Activated CD4-positive, alpha-beta T cell treated with anti-CD3 and anti-CD28 coated beads, Interleukin-2, amount 50 U/mL, for 4 hours (primary cell): ENCODE data around the gene PODXL2.
"Not testable (repeated sequence)": the region's sequence is repeated elsewhere in the genome, so short reads cannot be mapped to it uniquely, and the experiment has no call there.

Experiments used
- DNase-seq, 2 experiments: peaks; one replicate each; pipeline ENCODE4 v3.0.0-alpha.2; 2020

Gene PODXL2

DNA sequence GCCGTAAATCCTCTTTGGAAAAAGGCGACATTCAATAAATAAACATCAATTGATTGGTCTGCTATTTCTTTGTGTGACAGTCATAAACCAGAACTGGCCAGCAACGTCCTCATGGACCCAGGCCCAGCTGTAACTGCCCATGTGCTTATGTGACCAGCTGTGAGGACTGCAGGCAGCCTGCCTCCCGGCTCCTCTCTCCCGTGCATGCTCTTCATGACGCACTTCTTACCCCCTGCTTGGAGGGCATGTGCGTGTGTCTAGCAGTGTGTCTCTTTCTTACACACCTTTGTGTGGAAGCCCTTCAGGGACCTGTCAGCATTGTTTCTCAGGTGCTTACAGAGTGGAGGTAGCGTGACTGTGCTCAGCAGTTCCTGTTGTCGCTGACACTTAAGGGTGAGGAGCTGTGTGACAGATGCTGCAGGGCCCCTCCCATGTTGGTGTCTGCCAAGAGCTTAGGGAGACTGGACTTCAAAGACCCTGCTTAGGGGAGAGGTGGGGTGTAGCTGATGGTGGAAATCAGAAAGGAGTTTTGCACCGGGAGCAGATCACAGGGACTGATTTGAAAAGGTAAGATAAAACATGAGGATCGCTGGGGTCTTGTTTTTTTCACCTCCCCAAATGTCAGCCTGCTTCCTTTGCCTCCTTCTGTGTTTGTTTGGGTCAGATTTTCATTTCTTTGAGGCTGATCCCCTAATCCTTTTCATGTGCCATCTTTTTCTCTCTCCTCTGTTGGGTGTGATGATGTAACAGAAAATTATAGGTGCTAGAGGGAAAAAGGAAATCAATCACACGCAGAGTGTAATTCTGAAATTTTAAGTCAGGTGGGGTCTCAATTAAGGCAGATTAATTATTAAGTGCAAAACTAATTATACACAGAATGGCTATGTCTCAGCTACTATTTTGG is 2.1 kb downstream of the PODXL2 start:
- no peak for DNase-seq

DNA sequence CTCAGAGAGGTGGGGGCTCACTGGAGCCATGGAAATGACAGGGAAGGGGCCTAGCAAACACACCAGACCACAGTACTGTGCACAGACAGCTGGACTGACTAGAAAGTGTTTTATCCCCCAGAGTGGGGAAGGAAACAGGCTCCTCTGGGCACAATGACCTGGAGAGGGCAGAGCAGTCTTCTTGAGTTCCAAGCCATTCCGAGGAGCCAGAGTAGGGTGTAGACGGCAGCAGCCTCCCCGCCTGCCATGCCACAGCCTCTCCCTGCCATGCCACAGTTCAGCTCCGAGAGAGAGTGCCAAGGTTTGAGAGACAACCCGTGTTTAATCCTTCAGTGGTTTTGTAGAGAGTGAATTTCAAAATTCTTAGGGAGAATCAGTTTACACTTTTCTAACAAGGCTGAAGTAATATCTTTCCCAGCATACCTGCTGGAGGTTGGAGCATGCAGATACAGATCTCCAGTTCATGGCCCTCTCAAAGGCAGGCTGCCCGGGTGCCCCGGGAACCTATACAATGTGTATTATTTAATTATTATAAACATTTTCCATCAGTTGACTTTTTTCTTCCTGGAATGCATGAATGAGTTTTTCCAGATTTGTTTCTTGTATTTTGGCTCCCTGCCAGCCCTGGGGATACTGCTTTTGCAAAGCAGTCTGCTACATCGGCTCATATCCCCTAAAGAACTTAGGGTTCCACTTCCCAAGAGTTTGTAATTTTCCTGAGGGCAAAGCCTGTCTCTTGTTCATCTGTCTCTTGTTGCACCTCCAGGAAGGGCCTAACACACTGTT is 3.2 kb downstream of the PODXL2 start:
- DNase-seq: no peak

DNA sequence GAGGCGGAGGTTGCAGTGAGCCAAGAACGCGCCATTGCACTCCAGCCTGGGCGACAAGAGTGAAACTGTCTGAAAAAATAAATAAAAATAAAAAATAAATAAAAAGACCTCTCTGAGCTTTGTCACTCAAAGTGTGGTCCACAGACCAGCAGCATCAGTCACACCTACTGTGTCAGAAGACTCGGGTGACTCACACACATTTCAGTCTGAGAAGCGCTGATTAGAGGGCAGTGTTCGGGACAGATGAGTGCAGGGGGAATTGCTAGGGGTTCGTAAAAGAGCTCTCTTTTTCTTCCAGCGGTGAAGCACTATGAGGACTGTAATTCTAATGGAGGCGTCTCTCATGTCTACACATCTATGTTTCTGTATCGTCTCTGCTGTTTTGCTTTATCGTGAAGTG is 5.7 kb downstream of the PODXL2 start:
- no peak for DNase-seq

DNA sequence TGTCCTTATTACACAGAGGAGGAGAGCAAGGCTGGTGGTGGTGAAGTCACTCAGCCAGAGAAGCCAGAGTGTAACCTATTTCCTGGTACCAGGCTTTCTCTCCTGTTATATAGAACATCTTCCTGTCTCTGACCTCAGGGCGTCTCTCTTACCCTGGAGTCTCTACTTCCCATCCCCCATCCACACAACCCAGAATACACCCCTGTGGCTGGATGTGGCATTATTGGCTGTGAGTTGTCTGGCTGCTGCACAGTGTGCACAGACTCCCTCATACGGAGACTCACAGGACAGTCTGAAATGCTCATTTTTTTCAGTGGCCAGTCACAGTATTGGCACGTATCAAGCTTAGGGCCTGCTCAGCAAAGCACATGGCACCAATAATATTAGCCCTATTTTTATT is 8.6 kb downstream of the PODXL2 start:
- no peak for DNase-seq

DNA sequence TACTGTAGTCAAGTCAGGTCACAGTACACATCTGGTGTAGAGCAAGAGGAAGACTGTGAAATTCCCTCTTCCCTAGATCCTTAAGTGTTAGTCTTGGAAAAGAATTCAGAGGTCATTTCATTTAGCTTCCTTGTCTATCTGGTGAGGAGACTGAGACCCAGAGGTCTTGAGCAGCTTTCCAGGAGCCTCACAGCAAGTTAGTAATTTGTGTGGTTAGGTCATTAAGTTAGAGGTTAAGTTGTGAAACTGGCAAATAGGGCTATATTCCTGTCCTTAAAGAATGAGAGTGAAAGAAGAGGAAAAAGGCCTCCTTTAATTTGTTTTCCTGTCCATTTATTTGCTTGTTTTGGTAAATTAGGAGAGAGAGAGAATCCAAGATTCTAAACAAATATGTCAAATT is 9.0 kb downstream of the PODXL2 start:
- no peak for DNase-seq

DNA sequence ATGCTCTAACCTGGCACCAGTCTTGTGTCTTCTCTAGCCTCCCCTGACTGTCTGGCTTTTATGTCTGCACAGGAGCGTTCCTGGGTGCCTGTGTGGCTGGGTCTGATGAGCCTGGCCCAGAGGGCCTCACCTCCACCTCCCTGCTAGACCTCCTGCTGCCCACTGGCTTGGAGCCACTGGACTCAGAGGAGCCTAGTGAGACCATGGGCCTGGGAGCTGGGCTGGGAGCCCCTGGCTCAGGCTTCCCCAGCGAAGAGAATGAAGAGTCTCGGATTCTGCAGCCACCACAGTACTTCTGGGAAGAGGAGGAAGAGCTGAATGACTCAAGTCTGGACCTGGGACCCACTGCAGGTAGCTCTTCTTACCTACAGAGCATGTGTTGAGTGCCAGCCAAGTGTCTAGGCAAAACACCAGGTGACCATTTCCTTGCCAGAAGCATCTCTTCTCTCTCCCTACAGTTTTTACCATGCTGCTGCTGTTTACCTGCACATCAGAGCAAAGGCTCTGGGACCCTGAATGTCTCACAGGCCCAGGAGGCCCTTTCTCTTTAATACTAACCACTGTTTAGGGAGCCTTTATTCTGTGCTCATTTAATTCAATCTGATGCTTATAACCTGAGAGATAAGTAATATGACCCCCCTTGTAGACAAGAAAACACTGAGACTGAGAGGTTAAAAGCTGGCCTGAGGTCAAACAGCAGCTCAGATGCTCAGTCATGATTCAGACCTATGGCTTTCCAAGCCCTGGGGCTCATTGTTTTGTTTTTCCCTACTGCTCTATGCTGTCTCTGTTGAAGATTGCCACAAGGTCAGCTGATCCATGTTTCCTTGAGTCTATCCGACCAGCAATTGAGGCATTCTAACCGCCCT is 10.4 kb downstream of the PODXL2 start:
- DNase-seq: no peak

DNA sequence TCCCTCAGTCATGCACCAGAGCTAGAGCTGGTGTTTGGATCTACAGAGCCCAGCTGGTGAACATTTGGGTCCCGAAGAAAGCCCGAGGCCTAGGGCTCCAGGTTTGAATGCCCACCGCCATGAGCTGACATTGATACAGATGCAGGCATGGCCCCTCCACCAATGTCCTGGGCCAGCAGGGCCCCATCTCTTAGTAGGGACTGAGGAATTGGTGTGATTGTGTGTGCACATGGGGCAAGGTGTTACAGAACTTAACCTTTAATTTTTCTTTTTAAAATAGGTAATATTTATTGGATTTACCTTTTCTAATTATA is 11.0 kb downstream of the PODXL2 start:
- DNase-seq: no peak

DNA sequence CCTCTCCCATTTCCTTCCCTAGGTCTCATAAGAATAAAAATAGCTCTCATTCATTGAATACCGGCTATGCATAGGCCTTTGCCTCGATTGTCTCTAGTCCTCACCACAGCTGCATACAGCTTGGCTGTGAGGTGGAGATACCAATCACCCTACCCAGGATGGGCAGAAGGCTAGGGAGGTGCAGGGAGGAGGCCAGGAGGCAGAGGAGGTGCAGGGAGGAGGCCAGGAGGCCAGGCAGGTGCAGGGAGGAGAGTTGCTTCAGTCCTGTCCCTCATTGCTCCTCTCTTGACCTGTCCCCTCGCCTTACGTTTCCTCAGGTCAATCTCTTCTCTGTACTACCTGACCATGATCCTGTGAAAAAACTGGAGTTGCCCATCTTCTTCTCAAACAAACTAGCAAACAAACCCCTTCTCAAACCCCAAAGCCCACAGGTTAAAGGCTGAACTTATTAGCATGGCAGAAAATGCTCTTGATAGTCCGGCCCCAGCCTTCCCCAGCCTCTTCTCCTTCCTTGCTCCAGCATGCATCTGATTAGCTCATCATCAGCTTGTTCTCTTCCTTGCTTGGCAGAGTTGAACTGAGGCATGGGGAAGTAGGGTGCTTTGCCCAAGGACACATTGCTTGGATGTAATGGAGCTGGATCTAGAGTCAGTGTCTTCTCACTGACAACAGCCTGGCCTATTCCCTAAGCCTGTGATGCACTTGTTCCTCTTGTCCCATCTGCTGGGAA is 15.8 kb downstream of the PODXL2 start:
- no peak for DNase-seq

DNA sequence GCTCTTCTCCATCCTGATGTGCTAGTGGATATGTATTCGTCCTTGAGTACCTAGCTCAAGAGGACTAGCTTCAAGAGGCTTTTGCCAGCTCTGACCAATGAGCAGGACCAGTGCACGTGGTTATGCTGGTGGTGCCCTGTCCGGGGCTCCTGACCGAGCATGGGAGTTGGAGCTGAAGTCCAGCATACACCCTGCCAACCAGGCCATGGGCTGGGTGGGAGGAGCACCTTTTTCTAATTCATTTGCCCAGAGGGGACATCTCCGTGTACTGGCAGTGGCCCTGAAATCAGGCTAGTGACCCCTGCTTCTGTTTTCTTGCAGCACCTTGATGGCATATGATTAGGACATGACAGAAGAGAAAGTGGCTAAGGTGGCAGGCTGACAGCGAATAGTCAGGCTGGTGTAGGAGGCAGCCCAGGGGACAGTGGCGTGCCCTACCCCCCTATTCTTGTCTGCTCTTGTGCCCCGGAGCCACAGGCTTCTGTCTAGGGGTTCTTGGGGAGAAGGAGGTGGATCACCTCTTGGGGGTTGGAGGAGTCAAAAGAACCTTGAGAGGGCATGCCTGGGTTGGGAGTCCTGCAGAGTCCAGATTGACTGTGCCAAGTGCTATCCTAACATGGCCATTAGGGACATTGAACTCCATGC is 16.5 kb downstream of the PODXL2 start:
- no peak for DNase-seq

DNA sequence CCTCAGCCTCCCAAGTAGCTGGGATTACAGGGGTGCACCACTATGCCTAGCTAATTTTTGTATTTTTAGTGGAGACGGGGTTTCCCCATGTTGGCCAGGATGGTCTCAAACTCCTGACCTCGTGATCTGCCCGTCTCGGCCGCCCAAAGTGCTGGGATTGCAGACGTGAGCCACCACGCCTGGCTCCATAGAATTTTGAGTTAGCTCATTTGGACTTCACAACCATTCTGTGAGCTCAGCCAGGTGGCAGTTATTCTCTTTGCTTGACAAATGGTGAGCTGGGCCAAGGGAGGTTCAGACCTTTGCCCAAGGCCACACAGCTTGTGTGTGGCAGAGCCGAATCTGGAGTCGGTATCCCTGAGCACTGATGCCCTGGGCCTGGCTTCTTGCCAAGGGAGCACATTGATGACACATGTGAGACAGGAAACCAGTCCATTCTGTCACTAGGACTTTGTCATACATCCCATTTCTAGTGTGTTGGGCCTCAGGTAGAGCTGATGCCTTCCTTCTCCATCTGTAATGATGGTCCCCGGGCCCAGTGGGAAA is 17.6 kb downstream of the PODXL2 start:
- no peak for DNase-seq

DNA sequence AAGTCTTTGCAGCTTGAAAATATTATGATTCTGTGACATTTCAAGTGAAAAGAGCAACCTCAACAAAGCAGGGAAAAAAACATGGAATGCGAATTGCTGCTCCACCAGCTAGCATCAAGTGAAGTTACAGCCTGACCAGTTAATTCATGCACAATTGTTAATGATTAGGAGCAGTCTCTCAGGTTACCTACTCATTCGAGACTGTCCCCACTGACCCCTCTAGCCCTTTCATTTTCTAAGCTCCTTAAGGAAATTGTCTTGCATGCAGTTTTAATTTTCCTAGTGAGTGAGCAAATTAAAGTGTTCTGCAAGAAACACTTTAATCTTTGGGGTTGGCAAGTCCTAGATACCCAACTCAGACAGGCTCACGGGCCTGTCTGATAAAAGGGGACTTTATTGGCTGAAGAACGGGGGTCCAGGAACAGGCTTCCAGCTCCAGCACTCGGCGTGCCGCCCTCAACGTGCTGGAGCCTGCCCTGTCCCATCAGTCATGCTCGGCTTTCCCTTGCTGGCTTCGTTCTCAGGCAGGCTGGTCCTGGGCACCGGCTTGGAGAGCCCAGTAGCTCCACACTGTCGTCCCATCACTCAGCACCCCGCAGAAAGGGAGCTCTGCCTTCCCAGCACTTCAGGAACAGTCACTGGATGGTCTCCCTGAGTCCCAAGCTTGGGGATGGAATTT is 18.3 kb downstream of the PODXL2 start:
- DNase-seq: no peak

DNA sequence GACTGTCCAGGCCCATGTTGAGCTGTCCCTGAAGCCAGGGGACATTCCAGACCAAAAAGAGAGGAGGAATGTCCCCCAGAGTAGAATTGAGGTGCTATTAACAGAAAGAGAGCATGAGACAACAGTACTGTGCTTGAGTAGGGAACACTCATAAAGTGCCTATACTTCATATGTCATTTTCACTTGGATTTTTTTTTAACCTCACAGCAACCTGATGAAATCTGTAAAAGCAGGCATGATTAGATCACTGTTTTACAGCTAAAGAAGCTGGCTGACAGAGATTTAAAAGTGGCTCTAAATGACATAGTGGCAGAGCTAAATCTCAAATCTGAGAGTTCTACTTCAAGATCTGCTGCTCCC is 18.8 kb downstream of the PODXL2 start:
- DNase-seq: no peak

DNA sequence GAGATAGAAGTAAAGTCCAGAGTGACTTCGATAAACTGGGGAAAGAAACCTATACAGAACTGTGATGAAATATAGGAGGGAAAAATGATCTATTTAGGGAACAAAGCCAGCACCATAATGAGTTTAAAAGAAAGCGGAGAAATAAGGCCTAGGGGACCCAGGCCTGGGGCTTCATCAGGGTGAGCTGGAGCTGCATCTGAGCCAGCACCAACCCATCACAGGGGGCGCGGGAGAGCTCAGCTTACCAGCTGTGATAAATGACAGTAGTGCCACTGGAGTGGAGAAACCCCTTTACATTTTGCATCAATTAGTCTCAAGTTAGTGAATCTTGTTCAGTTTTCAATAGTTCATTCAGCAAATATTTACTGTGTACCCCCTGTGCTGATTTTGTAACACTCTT is 21.3 kb downstream of the PODXL2 start:
- no peak for DNase-seq

DNA sequence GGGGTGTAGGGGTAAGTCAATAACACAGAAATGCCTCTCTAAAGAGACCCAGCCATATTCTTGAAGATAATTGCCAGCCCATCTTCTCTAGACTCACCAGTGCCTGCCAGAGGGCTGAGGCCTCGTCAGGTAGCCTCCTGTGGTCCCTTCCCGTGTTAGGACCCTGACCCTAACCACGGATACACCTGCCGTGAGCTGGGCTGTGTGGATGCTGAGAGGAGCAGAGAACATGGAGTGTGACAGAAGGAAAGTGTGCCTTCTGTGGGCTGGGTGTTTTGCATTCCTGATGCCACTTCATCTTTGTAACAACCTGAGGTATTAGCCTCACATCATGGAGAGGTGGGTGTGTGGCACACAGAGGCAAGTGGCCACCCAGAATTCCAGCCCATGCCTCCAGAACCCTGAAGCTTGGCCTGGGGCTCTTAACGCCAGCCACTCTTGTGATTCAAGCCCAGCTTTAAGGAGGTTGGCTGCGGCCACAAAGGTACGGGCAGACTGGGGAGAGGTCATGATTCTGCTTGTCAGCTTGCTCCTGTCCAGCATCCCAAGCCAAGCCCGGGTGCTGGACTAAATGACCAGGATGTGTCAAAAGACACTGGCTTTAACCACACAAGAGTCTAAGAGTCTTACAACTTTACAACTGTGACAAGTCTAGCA is 22.7 kb downstream of the PODXL2 start:
- no peak for DNase-seq

DNA sequence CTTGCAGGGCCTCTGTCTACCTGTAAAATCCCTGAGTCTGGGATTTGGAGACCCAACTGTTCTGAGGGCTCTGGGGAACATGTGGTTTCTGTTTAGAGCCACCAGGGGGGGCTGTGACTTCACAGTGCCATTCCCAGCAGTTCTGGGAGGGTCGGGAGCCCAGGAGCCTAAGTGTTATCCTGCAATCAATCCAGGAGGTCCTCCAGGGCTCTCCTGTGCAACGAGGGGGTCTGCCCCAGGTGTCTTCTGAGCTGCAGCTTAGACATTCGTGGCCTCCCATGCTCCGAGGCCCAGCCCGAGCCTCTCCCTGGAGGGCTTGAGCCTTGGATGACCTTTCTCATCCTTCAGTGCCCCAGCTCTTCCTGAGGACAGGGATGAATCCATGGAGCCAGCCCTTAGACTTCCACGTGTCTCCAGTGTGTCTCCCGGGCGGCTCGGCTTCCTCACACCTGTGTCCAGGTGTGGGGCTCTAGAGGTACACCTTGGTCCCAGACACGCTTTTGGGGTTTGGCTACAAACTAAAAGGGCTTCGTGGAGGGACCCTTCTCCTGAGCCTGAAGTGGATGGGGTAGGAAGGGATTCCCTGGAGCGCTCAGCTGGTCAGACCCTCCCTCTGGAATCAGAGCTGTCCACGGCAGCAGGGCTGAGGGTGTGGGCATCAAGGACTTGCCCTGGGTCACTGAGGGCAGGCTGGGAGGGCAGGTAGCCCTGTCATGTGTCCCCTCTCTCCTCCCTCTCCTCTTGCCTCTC is 23.4 kb downstream of the PODXL2 start:
- DNase-seq: no peak

DNA sequence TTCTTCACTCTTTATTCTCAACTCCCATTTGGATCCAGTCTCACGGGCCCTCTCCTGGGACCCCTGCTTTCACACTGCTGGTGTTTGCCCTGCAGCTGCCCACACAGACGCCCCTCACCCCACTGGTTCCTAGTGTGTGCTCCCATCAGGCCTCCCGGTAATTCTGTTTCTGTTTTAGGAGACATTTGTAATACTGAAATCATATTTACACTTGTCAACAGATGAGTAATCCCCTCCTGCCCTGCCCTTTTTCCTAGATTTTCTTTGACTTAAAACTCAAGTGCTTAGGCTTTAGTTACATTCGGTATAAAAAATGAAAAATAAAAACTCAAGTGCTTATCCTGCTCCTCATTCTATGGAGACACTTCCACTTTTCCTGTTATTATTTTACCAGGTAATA is 25.4 kb downstream of the PODXL2 start:
- no peak for DNase-seq

DNA sequence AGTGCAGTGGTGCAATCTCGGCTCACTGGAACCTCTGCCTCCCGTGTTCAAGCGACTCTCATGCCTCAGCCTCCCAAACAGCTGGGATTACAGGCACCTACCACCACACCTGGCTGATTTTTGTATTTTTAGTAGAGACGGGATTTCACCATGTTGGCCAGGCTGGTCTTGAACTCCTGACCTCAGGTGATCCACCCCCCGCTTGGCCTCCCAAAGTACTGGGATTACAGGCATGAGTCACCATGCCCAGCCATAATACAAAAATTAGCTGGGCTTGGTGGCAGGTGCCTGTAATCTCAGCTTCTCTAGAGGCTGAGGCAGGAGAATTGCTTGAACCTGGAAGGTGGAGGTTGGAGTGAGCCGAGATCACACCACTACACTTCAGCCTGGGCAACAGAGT is 26.0 kb downstream of the PODXL2 start:
- DNase-seq: not testable (repeated sequence)

DNA sequence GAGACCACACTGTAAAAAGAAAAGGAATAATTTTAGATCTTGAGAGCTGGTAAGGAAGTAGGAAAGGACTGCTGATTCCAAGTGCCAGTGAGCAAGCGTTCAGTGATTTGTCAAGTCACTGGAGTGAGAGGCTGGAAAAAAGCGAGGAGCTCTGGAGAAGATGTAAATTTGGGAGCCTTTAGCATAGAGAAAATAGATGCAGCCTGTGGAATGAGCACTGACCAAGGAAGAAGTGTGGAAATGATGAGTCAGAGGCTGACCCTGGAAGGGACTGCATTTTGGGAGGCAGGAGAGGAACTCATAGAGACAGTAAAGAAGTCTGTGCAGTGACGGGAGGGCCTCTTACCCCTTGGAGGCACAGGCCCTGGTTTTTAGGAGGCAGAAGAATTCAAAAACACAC is 26.7 kb downstream of the PODXL2 start:
- no peak for DNase-seq

DNA sequence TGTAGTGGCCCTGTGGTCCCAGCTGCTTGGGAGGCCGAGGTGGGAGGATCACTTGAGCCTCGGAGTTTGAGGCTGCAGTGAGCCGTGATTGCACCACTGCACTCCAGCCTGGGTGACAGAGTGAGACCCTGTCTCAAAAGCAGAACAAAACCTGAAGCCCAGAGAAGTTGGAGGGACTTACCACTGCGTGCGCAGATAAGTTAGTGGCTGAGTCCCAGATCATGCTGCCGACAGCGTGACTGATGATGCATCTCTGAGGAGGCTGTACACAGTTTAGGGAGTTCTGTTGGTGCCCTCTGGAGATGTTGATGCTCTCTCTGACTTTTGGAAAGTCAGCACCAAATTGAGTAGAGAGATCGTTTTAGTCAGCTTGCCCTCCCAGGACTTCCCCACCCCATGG is 27.9 kb downstream of the PODXL2 start:
- DNase-seq: no peak

DNA sequence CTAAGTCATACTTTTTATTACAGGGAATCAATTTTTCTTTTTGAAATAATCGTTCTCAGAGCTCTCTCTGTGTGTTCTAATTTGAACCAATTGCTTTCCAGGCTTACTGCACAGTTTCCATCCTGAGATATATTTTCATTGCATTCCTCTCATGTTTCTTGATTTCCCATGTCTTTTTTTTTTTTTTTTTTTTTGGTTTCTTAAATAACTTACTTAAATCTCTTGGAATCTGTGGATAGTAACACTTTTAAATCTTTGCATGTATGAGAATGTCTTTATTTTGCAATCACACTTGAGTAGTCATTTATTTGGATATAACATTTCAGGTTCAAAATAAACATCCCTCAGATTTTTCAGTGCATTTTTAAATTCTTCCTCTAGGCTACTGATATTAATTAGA is 29.2 kb downstream of the PODXL2 start:
- no peak for DNase-seq
